HepG2 (cell line): ENCODE results near the gene HERPUD2. TPM values are rescaled to one million over a fixed set of nuclear protein-coding genes. Genes with fewer than 3 reads are reported as not detected.

ENCODE experiments used
- DDIT3 ChIP-seq: sonication (generic); formaldehyde crosslinking; IDR thresholded peaks from 2 replicates; pipeline ENCODE4 v1.4.0; 2020; ENCODE audit warnings: mild to moderate bottlenecking, missing genetic modification reagents
- GFI1 ChIP-seq: sonication (generic); formaldehyde crosslinking; IDR thresholded peaks from 2 replicates; pipeline ENCODE4 v1.5.0; 2020; ENCODE audit warnings: missing genetic modification reagents, mild to moderate bottlenecking, borderline replicate concordance
- IRF9 ChIP-seq: sonication (generic); formaldehyde crosslinking; IDR thresholded peaks from 2 replicates; pipeline ENCODE4 v1.8.0; 2022; ENCODE audit warnings: missing genetic modification reagents, mild to moderate bottlenecking, borderline replicate concordance
- MAZ ChIP-seq, 2 experiments: sonication (generic) in 1 of 2; formaldehyde crosslinking in 1 of 2; IDR thresholded peaks; 2 replicates each; pipeline versions ENCODE4 v1.5.0 to v1.6.1; 2012 to 2020; ENCODE audit warnings: low read depth in 2 of 2, mild to moderate bottlenecking in 2 of 2, borderline replicate concordance in 1 of 2, improper control_type of control experiment in 1 of 2, low read length in 1 of 2, missing genetic modification reagents in 1 of 2, moderate library complexity in 1 of 2
- RARA ChIP-seq: IDR thresholded peaks from 2 replicates; pipeline ENCODE4 v1.6.1; 2016; ENCODE audit warnings: missing genetic modification reagents, missing compliant biosample characterization
- STAG1 ChIP-seq: sonication (generic); formaldehyde crosslinking; IDR thresholded peaks from 2 replicates; pipeline ENCODE4 v1.4.0; 2020; ENCODE audit warnings: missing genetic modification reagents
- TEAD3 ChIP-seq: optimal IDR thresholded peaks from 2 replicates; pipeline ENCODE3; 2016; ENCODE audit warnings: borderline replicate concordance
- ZFP82 ChIP-seq: sonication (generic); formaldehyde crosslinking; IDR thresholded peaks from 2 replicates; pipeline ENCODE4 v1.5.1; 2020; ENCODE audit warnings: mild to moderate bottlenecking, missing genetic modification reagents, borderline replicate concordance
- polyA plus RNA-seq, 8 experiments: library from polyadenylated mRNA; depleted of rRNA in 3 of 8; stranded (reverse) in 7 of 8; unstranded in 1 of 8; fragments of >200 nt; fragmentation: Illumina TruSeq in 4 of 8; extraction: Trizol in 4 of 8; gene quantifications; 2 replicates each; pipeline versions ENCODE4 v1.2.1 to v1.2.3, GENCODE V29; 2011 to 2016; ENCODE audit warnings: low read depth in 4 of 8, missing spikeins in 1 of 8, mixed read lengths in 1 of 8; ENCODE audit not compliant: insufficient read depth in 1 of 8
- total RNA-seq, 5 experiments: library from RNA; depleted of rRNA; stranded (reverse); fragments of >200 nt; fragmentation: Illumina TruSeq; extraction: Trizol; gene quantifications; 2 replicates each; pipeline ENCODE4 v1.2.3, GENCODE V29; 2016; ENCODE audit warnings: low read depth in 1 of 5
- TF ChIP-seq, protein P1 (sequence below): IDR thresholded peaks from 2 replicates; pipeline ENCODE4 v1.6.1; 2012; ENCODE audit warnings: inconsistent platforms
- TF ChIP-seq, protein P2 (sequence below): sonication (generic); formaldehyde crosslinking; IDR thresholded peaks from 2 replicates; pipeline ENCODE4 v1.4.0; 2020; ENCODE audit warnings: mild to moderate bottlenecking, low read depth, missing genetic modification reagents
- TF ChIP-seq, protein P3 (sequence below): sonication (generic); formaldehyde crosslinking; IDR thresholded peaks from 2 replicates; pipeline ENCODE4 v1.4.0; 2020; ENCODE audit warnings: missing genetic modification reagents

The HERPUD2 gene
- total and polyA plus RNA-seq, 2 of the 13 experiments (the other 11 are each of a cell fraction or from before 2014, with no cell fraction given), result 10.7 to 38.6 TPM

GRCh38 chr7:35624299-35625186 lies 70.4 kb downstream of the HERPUD2 start (continued):
- peak; percentile 29 for TF ChIP-seq TEAD3
- TF ChIP-seq, protein P1, sequence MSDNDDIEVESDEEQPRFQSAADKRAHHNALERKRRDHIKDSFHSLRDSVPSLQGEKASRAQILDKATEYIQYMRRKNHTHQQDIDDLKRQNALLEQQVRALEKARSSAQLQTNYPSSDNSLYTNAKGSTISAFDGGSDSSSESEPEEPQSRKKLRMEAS, result no peak
- peak; percentile 85 for TF ChIP-seq STAG1 (CRISPR knock-in tag)
- TF ChIP-seq ZFP82 (CRISPR knock-in tag), result no peak
- no peak for TF ChIP-seq GFI1 (CRISPR knock-in tag)
- no peak for TF ChIP-seq MAZ (IDR thresholded peaks at IDR 0.05; ENCODE audit: borderline replicate concordance, low read depth, low read length)
- TF ChIP-seq MAZ (CRISPR knock-in tag; IDR thresholded peaks at IDR 0.05; ENCODE audit: low read depth), result no peak
- no peak for TF ChIP-seq IRF9 (CRISPR knock-in tag)
- TF ChIP-seq DDIT3, result no peak
- TF ChIP-seq, protein P2, sequence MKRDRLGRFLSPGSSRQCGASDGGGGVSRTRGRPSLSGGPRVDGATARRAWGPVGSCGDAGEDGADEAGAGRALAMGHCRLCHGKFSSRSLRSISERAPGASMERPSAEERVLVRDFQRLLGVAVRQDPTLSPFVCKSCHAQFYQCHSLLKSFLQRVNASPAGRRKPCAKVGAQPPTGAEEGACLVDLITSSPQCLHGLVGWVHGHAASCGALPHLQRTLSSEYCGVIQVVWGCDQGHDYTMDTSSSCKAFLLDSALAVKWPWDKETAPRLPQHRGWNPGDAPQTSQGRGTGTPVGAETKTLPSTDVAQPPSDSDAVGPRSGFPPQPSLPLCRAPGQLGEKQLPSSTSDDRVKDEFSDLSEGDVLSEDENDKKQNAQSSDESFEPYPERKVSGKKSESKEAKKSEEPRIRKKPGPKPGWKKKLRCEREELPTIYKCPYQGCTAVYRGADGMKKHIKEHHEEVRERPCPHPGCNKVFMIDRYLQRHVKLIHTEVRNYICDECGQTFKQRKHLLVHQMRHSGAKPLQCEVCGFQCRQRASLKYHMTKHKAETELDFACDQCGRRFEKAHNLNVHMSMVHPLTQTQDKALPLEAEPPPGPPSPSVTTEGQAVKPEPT (CRISPR knock-in tag), result no peak
- no peak for TF ChIP-seq RARA
- TF ChIP-seq, protein P3, sequence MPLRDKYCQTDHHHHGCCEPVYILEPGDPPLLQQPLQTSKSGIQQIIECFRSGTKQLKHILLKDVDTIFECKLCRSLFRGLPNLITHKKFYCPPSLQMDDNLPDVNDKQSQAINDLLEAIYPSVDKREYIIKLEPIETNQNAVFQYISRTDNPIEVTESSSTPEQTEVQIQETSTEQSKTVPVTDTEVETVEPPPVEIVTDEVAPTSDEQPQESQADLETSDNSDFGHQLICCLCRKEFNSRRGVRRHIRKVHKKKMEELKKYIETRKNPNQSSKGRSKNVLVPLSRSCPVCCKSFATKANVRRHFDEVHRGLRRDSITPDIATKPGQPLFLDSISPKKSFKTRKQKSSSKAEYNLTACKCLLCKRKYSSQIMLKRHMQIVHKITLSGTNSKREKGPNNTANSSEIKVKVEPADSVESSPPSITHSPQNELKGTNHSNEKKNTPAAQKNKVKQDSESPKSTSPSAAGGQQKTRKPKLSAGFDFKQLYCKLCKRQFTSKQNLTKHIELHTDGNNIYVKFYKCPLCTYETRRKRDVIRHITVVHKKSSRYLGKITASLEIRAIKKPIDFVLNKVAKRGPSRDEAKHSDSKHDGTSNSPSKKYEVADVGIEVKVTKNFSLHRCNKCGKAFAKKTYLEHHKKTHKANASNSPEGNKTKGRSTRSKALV (CRISPR knock-in tag), result no peak
- TF ChIP-seq, all 625 proteins: peak for 10
